ENCODE measurements around the gene NOD2.

DNA sequence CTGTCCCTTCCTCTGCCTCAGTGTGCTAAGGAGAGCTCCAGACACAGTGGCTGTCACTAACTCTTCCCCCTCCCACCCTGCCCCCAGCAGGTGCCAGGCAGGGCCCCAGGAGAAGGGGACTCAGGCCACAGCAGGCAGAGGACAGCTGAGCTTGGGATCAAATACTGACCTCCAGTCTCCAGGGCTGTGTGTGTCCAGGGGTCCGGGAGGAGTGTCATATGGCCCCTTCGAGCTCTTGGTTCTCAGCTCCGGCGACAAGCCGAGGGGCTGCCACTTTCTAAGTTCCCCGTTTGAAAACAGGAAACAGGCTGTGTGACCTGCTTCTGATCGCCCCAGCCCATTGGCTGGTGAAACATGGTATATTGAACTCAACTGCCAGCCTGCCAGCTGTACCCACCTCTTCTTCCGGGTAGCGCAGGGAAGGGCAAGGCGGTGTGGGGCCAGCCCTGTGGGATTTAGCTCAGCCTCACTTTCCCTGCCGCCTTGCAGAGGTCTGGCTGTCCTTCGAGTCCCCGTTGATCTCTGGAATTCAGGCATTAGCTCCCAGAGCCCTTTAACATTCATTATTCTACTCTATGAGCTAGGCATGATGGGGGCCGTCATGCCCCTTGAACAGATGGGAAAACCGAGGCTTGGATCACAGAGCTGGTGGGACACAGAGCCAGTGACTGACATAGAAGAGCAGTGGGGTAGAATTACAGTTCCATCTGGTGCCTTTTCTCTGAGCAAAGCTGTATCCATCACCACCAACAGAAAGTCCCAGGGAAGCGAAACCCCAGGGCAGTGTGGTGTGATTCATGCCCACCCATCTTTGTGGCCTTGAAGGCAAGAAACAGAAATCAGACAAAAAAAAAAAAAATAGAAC lies 12.2 kb upstream of the NOD2 start, which contains the start of gene SNX20:
- TF ChIP-seq EZH2phosphoT487 (IDR thresholded peaks at IDR 0.05; ENCODE audit: insufficient read depth, low read depth) (no peak), EZH2 (IDR thresholded peaks at IDR 0.05; ENCODE audit: insufficient read depth, poor library complexity, severe bottlenecking) (no peak)
